CD4-positive, alpha-beta memory T cell (primary cell): ENCODE data around the gene SCARB2. TPM values are rescaled to one million over a fixed set of nuclear protein-coding genes. Genes with fewer than 3 reads are reported as not detected.
"Not testable (repeated sequence)": the region's sequence is repeated elsewhere in the genome, so short reads cannot be mapped to it uniquely, and the experiment has no call there.

Source experiments
- CTCF ChIA-PET: fragments of 350-600 bp; sonication (Branson Sonifier 250); formaldehyde crosslinking; loops from one replicate; lab custom pipeline; 2021; ENCODE audit warnings: inconsistent platforms; ENCODE audit not compliant: partially characterized antibody; lab: Charles Lee
- POLR2A ChIA-PET: fragments of 350-600 bp; sonication (Branson Sonifier 250); formaldehyde crosslinking; loops from one replicate; lab custom pipeline; 2021; ENCODE audit not compliant: partially characterized antibody; lab: Charles Lee
- DNase-seq, 5 donors: peaks; one replicate each; pipeline versions ENCODE4 v3.0.0 to v3.0.0-alpha.2; 2020 to 2022; ENCODE audit warnings: mixed read lengths in 1 of 5
- H3K27ac ChIP-seq: one replicate; pipeline ENCODE4 v1.7.0; 2013; ENCODE audit warnings: low read depth, low read length
- H3K27me3 ChIP-seq: 2 replicates; pipeline ENCODE4 v1.7.0; 2013; ENCODE audit warnings: mild to moderate bottlenecking, low read length, moderate library complexity; ENCODE audit not compliant: insufficient read depth
- H3K36me3 ChIP-seq: 2 replicates; pipeline ENCODE4 v1.7.0; 2013; ENCODE audit warnings: mild to moderate bottlenecking, low read length, moderate library complexity; ENCODE audit not compliant: insufficient read depth
- H3K4me1 ChIP-seq: 2 replicates; pipeline ENCODE4 v1.7.0; 2013; ENCODE audit warnings: mild to moderate bottlenecking, low read length, moderate library complexity; ENCODE audit not compliant: insufficient read depth
- H3K4me3 ChIP-seq, 2 donors: one replicate each; pipeline ENCODE4 v1.7.0; 2013; ENCODE audit warnings: low read length in 2 of 2, mild to moderate bottlenecking in 1 of 2
- H3K9me3 ChIP-seq, 2 donors: one replicate each; pipeline ENCODE4 v1.7.0; 2013; ENCODE audit warnings: low read length in 2 of 2, control low read depth in 1 of 2; ENCODE audit not compliant: control insufficient read depth in 1 of 2
- H3K27ac Mint-ChIP-seq, 7 donors: one replicate each; pipeline ENCODE4 v1.8.0; 2020 to 2021; ENCODE audit warnings: mixed read lengths in 7 of 7, mild to moderate bottlenecking in 6 of 7, inconsistent platforms in 3 of 7, moderate library complexity in 3 of 7
- H3K27me3 Mint-ChIP-seq, 2 donors: one replicate each; pipeline ENCODE4 v1.8.0; 2020 to 2021; ENCODE audit warnings: mixed read lengths in 2 of 2
- H3K36me3 Mint-ChIP-seq, 2 donors: one replicate each; pipeline ENCODE4 v1.8.0; 2020 to 2021; ENCODE audit warnings: mixed read lengths in 2 of 2, inconsistent platforms in 1 of 2, mild to moderate bottlenecking in 1 of 2
- H3K4me1 Mint-ChIP-seq, 4 donors: one replicate each; pipeline ENCODE4 v1.8.0; 2020 to 2021; ENCODE audit warnings: mixed read lengths in 4 of 4, mild to moderate bottlenecking in 1 of 4
- H3K4me3 Mint-ChIP-seq, 8 donors: one replicate each; pipeline ENCODE4 v1.8.0; 2020 to 2021; ENCODE audit warnings: mixed read lengths in 8 of 8, mild to moderate bottlenecking in 7 of 8, moderate library complexity in 6 of 8, inconsistent platforms in 3 of 8
- H3K9me3 Mint-ChIP-seq, 8 donors: one replicate each; pipeline ENCODE4 v1.8.0; 2020 to 2021; ENCODE audit warnings: mixed read lengths in 8 of 8, mild to moderate bottlenecking in 5 of 8, inconsistent platforms in 3 of 8, moderate library complexity in 1 of 8
- intact Hi-C: fragments of 100-400 bp; cut with micrococcal nuclease; formaldehyde crosslinking; loops from one replicate; pipeline ENCODE4 v1.15.1; 2023
- polyA plus RNA-seq, 2 donors: library from polyadenylated mRNA; unstranded; fragments of 300-500 nt; fragmentation: Illumina TruSeq; gene quantifications; one replicate each; pipeline ENCODE4 v1.2.3, GENCODE V29; 2021
- total RNA-seq, 2 experiments: library from RNA; stranded (reverse); gene quantifications; one replicate each; pipeline ENCODE4 v1.2.3, GENCODE V29; 2021

SCARB2 gene
- total and polyA plus RNA-seq, 4 experiments from 2014 or later, result 10.2 to 23.5 (median 19.5) TPM

DNA sequence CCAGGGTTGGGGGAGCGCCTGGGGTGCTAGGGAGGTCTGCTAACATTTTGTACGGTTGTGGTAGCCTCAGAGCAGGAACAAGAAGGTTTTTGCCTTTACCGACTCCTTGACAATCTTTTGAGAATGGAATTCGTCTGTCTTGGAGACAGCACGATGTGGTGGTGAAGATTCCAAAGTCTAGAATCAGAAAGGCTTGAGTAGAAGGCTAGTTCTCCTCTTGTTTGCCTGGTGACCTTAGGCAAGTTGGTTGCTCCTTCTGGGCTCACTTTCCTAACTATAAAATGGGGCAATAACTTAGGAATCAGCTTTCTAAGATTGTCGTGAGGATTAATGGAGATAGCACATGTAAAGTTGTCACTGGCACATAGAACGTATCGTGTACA lies 38.6 kb upstream of the SCARB2 start:
- intact Hi-C loops, result no loop called here
- no peaks in the 10 kb centered on the region for H3K36me3 Mint-ChIP-seq
- H3K9me3 Mint-ChIP-seq, result no peaks in the 10 kb centered on the region
- H3K4me3 ChIP-seq, result no peak overlapping the region
- peaks cover 42% of the 10 kb centered on the region for H3K27me3 ChIP-seq
- no peak for DNase-seq
- H3K4me3 Mint-ChIP-seq, result peak overlapping the region in 3 of 8 donors; percentile 31 to 81 (median 43)
- H3K4me1 ChIP-seq, result peaks cover 6% of the 10 kb centered on the region
- H3K36me3 ChIP-seq, result no peaks in the 10 kb centered on the region
- H3K27ac ChIP-seq, result no peak overlapping the region
- CTCF ChIA-PET, result interaction anchor here (1.2 to 4.3 kb wide), 4 partner anchors 8 to 124 kb away, joined by 6 to 78 read pairs (median 14); no protein-coding TSS in a partner anchor
- H3K27ac Mint-ChIP-seq, result no peak overlapping the region
- peaks cover 46 to 50% of the 10 kb centered on the region in 2 donors for H3K27me3 Mint-ChIP-seq
- H3K9me3 ChIP-seq, result no peaks in the 10 kb centered on the region
- peaks cover 3 to 8% (median 6%) of the 10 kb centered on the region in 4 donors for H3K4me1 Mint-ChIP-seq
- POLR2A ChIA-PET, result no interaction called here

DNA sequence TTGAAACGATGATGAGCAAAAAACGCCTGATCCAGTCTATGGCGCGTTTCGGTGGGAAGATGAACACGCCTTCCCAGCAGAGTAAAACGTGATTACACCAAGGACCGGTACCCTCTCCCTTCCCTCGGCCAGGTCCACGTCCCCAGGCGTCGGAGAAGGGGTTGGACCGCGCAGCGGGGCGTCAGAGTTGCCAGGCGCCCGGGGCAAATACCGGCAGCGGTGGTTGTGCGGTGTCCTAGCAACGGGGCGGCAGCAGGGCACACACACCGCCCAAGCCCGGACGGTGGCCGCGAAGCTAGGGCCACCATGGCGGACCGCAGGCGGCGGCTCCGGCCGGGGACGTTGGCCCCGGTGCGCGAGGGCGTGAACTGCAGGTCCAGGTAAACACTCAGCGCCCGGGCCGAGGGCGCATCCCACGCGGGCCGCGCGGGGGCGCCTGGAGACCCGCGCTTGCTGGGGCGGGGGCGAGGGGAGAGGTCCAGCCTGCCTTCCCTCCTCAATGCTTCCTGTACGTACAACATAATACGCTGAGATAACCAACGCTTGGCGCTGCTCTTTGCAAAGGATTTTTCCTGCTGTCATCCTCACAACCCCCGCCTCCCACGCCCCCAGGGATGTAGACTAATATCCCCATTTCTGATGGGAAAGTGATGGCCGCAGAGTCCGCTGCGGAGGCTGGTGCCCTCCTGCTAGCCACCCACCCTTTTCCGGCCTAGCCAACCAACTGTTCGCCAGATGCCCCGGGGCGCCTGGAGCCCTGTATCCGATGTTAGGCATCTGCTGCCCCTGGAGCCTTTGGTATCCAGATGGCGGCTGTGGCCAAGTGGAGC lies 38.0 kb upstream of the SCARB2 start, which contains the start of gene FAM47E:
TSS of gene FAM47E (plus strand) at position 281 of the 830 bp plus-strand sequence. CDS start at position 307, 26 bp downstream.
- POLR2A ChIA-PET, result interaction anchor here (1.7 kb wide), 1 partner anchor 55 kb away, joined by 5 read pairs; no protein-coding TSS in a partner anchor
- no peaks in the 10 kb centered on the region for H3K9me3 Mint-ChIP-seq
- intact Hi-C loops, result loop anchor here (1.0 to 2.0 kb wide), 4 partner anchors 28 to 127 kb away; no protein-coding TSS in a partner anchor

DNA sequence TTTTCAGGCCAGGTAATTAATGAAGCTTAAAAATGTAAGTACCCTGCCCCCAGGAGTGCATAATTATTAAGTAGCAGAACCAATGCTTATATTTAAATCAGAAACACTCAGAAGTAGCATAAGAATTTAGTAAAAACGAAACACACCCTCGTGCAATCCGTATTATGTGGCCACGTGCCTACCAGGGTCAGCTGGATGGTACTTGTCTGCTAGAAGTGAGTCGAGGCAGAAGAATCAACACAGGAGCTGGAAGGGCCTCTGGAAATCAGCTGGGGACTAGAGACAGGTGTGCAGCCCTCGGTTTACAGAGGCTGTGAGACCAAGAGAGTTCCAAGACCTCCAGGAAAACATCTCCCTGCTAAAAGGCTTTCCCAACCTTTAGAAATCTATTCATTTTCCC lies 37.3 kb upstream of the SCARB2 start:
- H3K27ac ChIP-seq, result no peak overlapping the region
- Mint-ChIP-seq H3K36me3 (no peaks in the 10 kb centered on the region), H3K27me3 (peaks cover 47 to 51% of the 10 kb centered on the region in 2 donors), H3K4me3 (peak overlapping the region; percentile 71 to 89 (median 84)), H3K9me3 (no peaks in the 10 kb centered on the region), H3K27ac (peak overlapping the region in 2 of 7 donors; percentile 37 to 44), H3K4me1 (peaks cover 3 to 8% (median 6%) of the 10 kb centered on the region in 4 donors)
- H3K36me3 ChIP-seq, result no peaks in the 10 kb centered on the region
- H3K4me3 ChIP-seq, result peak overlapping the region in 1 of 2 donors; percentile 47
- peaks cover 43% of the 10 kb centered on the region for H3K27me3 ChIP-seq
- intact Hi-C loops, result loop anchor here (1.0 to 2.0 kb wide), 4 partner anchors 28 to 127 kb away; no protein-coding TSS in a partner anchor
- DNase-seq, result peak in 2 of 5 donors; percentile 0 to 4
- ChIA-PET POLR2A (interaction anchor here (1.7 kb wide), 1 partner anchor 56 kb away, joined by 5 read pairs; no protein-coding TSS in a partner anchor), CTCF (interaction anchor here (0.6 to 4.3 kb wide), 13 partner anchors 8 to 126 kb away, joined by 3 to 78 read pairs (median 3); no protein-coding TSS in a partner anchor)
- peaks cover 6% of the 10 kb centered on the region for H3K4me1 ChIP-seq
- no peaks in the 10 kb centered on the region for H3K9me3 ChIP-seq

More for the DNA sequence above, 38.0 kb upstream of the SCARB2 start, which contains the start of gene FAM47E:
- peak within 1 kb of the TSS in 1 of 2 donors; percentile 47 for H3K4me3 ChIP-seq
- peaks cover 6% of the 10 kb centered on the region for H3K4me1 ChIP-seq
- peak within 1 kb of the TSS in 3 of 7 donors; percentile 37 to 69 (median 44) for H3K27ac Mint-ChIP-seq
- peak; percentile 33 to 41 (median 34) for DNase-seq
- H3K36me3 Mint-ChIP-seq, result no peaks in the 10 kb centered on the region
- peaks cover 48 to 51% of the 10 kb centered on the region in 2 donors for H3K27me3 Mint-ChIP-seq
- no peaks in the 10 kb centered on the region for H3K36me3 ChIP-seq
- peak within 1 kb of the TSS; percentile 71 to 89 (median 84) for H3K4me3 Mint-ChIP-seq
- peaks cover 43% of the 10 kb centered on the region for H3K27me3 ChIP-seq
- no peaks in the 10 kb centered on the region for H3K9me3 ChIP-seq
- H3K4me1 Mint-ChIP-seq, result peaks cover 3 to 8% (median 6%) of the 10 kb centered on the region in 4 donors
- CTCF ChIA-PET, result interaction anchor here (0.6 to 4.3 kb wide), 13 partner anchors 9 to 125 kb away, joined by 3 to 78 read pairs (median 3); no protein-coding TSS in a partner anchor
- H3K27ac ChIP-seq, result no peak within 1 kb of the TSS

DNA sequence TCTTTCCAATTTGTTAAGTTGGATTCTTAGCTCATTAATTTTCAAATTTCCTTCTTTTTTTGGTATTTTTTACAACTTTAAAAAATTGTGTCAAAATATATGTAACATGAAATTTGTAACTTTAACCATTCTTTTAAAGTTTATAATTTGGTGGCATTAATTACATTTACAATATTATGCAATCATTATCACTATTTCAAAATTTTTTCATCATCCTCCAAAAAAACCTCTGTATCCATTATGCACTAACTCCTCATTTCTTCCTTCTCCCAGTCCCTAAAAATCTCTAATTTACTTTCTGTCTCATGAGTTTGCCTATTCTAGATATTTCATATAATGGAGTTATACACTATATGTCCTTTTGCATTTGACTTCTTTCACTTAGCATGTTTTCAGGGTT lies 33.2 kb upstream of the SCARB2 start:
- H3K4me3 Mint-ChIP-seq, result no peak overlapping the region
- no peak overlapping the region for H3K27ac ChIP-seq
- POLR2A ChIA-PET, result no interaction called here
- peaks cover 0 to 9% (median 0%) of the 10 kb centered on the region in 8 donors for H3K9me3 Mint-ChIP-seq
- H3K27me3 Mint-ChIP-seq, result peaks cover 40 to 46% of the 10 kb centered on the region in 2 donors
- peaks cover 26% of the 10 kb centered on the region for H3K27me3 ChIP-seq
- H3K9me3 ChIP-seq, result no peaks in the 10 kb centered on the region
- H3K27ac Mint-ChIP-seq, result no peak overlapping the region
- no peaks in the 10 kb centered on the region for H3K36me3 Mint-ChIP-seq
- DNase-seq, result no peak
- H3K4me1 Mint-ChIP-seq, result peaks cover 3 to 8% (median 6%) of the 10 kb centered on the region in 4 donors
- intact Hi-C loops, result no loop called here
- CTCF ChIA-PET, result interaction anchor here (0.9 to 1.6 kb wide), 3 partner anchors 59 to 129 kb away, joined by 3 to 5 read pairs (median 3); no protein-coding TSS in a partner anchor
- peaks cover 6% of the 10 kb centered on the region for H3K4me1 ChIP-seq
- H3K36me3 ChIP-seq, result no peaks in the 10 kb centered on the region
- no peak overlapping the region for H3K4me3 ChIP-seq

DNA sequence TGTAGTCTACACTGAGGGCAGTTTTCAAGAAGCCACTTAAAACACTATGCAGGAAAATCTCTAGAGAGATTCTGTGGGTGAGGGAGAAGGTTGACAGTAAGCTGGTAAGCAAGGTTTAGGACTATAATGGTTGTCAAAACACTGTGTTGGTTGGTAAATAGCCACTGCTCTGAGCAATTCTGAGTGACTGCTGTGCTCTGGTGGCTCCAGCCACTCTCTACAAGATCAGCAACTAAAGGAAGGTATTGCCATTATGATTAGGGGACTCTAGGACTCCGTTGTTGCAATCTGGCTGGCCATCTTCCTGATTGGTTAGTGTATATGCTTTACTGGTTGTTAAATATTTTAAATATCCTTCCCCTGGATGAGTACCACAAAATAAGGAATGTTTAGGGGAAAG lies 32.4 kb upstream of the SCARB2 start:
- H3K9me3 ChIP-seq, result no peaks in the 10 kb centered on the region
- no peak overlapping the region for H3K4me3 ChIP-seq
- peaks cover 20% of the 10 kb centered on the region for H3K27me3 ChIP-seq
- Mint-ChIP-seq H3K27ac (no peak overlapping the region), H3K4me3 (no peak overlapping the region), H3K4me1 (peaks cover 0 to 3% (median 2%) of the 10 kb centered on the region in 4 donors), H3K9me3 (peaks cover 0 to 11% (median 5%) of the 10 kb centered on the region in 8 donors), H3K36me3 (no peaks in the 10 kb centered on the region), H3K27me3 (peaks cover 37 to 41% of the 10 kb centered on the region in 2 donors)
- intact Hi-C loops, result no loop called here
- ChIA-PET POLR2A (no interaction called here), CTCF (interaction anchor here (1.1 to 1.4 kb wide), 3 partner anchors 15 to 67 kb away, joined by 3 to 5 read pairs (median 3); no protein-coding TSS in a partner anchor)
- no peak overlapping the region for H3K27ac ChIP-seq
- H3K4me1 ChIP-seq, result peaks cover 2% of the 10 kb centered on the region
- no peak for DNase-seq
- H3K36me3 ChIP-seq, result no peaks in the 10 kb centered on the region

DNA sequence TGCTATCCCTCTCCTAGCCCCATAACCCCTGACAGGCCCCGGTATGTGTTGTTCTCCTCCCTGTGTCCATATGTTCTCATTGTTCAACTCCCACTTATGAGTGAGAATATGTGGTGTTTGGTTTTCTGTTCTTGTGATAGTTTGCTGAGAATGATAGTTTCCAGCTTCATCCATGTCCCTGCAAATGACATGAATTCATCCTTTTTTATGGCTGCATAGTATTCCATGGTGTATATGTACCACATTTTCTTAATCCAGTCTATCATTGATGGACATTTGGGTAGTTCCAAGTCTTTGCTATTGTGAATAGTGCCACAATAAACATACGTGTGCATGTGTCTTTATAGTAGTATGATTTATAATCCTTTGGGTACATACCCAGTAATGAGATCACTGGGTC lies 30.3 kb upstream of the SCARB2 start:
- H3K27ac Mint-ChIP-seq, H3K4me1 ChIP-seq, H3K9me3 ChIP-seq, intact Hi-C loops, H3K36me3 ChIP-seq, H3K4me3 Mint-ChIP-seq, H3K4me3 ChIP-seq, POLR2A ChIA-PET, H3K27ac ChIP-seq, H3K27me3 ChIP-seq, H3K4me1 Mint-ChIP-seq, CTCF ChIA-PET, H3K36me3 Mint-ChIP-seq, DNase-seq: not testable (repeated sequence)
- H3K9me3 Mint-ChIP-seq, result peaks cover 0 to 27% (median 20%) of the 10 kb centered on the region in 8 donors
- H3K27me3 Mint-ChIP-seq, result peaks cover 25 to 31% of the 10 kb centered on the region in 2 donors
